Astrocyte (in vitro differentiated cells and primary cell): Measurements from ENCODE around the gene ATG101. TPM values are rescaled to one million over a fixed set of nuclear protein-coding genes. Genes with fewer than 3 reads are reported as not detected.

Source experiments
- DNase-seq: peaks from one replicate; pipeline ENCODE4 v3.0.0-alpha.2; 2010; ENCODE audit warnings: low read depth
- FAIRE-seq: peaks from 2 replicates; lab custom pipeline; 2011; peaks lifted over from hg19 to GRCh38; lab: Jason Lieb, UNC
- H2AFZ ChIP-seq: 2 replicates; pipeline ENCODE4 v1.6.0; 2012; ENCODE audit warnings: low read depth, low read length, inconsistent platforms
- H3K27ac ChIP-seq: 2 replicates; pipeline ENCODE4 v1.5.1; 2011; ENCODE audit warnings: low read depth, low read length, inconsistent platforms
- H3K27me3 ChIP-seq: 2 replicates; pipeline ENCODE4 v1.6.0; 2011; ENCODE audit warnings: low read length, inconsistent platforms; ENCODE audit not compliant: insufficient read depth
- H3K36me3 ChIP-seq: 2 replicates; pipeline ENCODE4 v1.5.1; 2011; ENCODE audit warnings: low read length, inconsistent platforms; ENCODE audit not compliant: insufficient read depth
- H3K4me1 ChIP-seq: 2 replicates; pipeline ENCODE4 v1.5.1; 2011; ENCODE audit warnings: low read length, inconsistent platforms; ENCODE audit not compliant: insufficient read depth
- H3K4me2 ChIP-seq: 2 replicates; pipeline ENCODE4 v1.6.0; 2012; ENCODE audit warnings: low read length, inconsistent platforms
- H3K4me3 ChIP-seq: 2 replicates; pipeline ENCODE4 v1.5.1; 2011; ENCODE audit warnings: low read depth, mild to moderate bottlenecking, low read length, inconsistent platforms; ENCODE audit not compliant: insufficient read depth
- H3K79me2 ChIP-seq: 2 replicates; pipeline ENCODE4 v1.6.0; 2012; ENCODE audit warnings: mild to moderate bottlenecking, low read length, inconsistent platforms; ENCODE audit not compliant: insufficient read depth
- H3K9ac ChIP-seq: 2 replicates; pipeline ENCODE4 v1.6.0; 2012; ENCODE audit warnings: mild to moderate bottlenecking, low read length, inconsistent platforms
- H3K9me3 ChIP-seq: 2 replicates; pipeline ENCODE4 v1.5.1; 2012; ENCODE audit warnings: low read depth, mild to moderate bottlenecking, low read length, inconsistent platforms; ENCODE audit not compliant: insufficient read depth
- H4K20me1 ChIP-seq: 2 replicates; pipeline ENCODE4 v1.6.0; 2012; ENCODE audit warnings: low read length, inconsistent platforms; ENCODE audit not compliant: insufficient read depth
- H3K27ac Mint-ChIP-seq: one replicate; pipeline ENCODE4 v1.8.0; 2021; ENCODE audit warnings: mild to moderate bottlenecking, mixed read lengths; ENCODE audit not compliant: unreplicated experiment
- H3K27me3 Mint-ChIP-seq: one replicate; pipeline ENCODE4 v1.8.0; 2021; ENCODE audit warnings: low read depth, mixed read lengths; ENCODE audit not compliant: unreplicated experiment
- H3K36me3 Mint-ChIP-seq: one replicate; pipeline ENCODE4 v1.8.0; 2021; ENCODE audit warnings: low read depth, mixed read lengths; ENCODE audit not compliant: unreplicated experiment
- H3K4me1 Mint-ChIP-seq: one replicate; pipeline ENCODE4 v1.8.0; 2021; ENCODE audit warnings: low read depth, mixed read lengths; ENCODE audit not compliant: unreplicated experiment
- H3K4me3 Mint-ChIP-seq: one replicate; pipeline ENCODE4 v1.8.0; 2021; ENCODE audit warnings: mild to moderate bottlenecking, moderate library complexity, mixed read lengths; ENCODE audit not compliant: unreplicated experiment
- H3K9me3 Mint-ChIP-seq: one replicate; pipeline ENCODE4 v1.8.0; 2021; ENCODE audit warnings: mild to moderate bottlenecking, mixed read lengths; ENCODE audit not compliant: unreplicated experiment
- CTCF ChIP-seq: IDR thresholded peaks from 2 replicates; pipeline ENCODE4 v1.5.1; 2011; ENCODE audit warnings: low read depth, mild to moderate bottlenecking, inconsistent platforms, low read length, moderate library complexity; ENCODE audit not compliant: insufficient read depth
- EZH2 ChIP-seq: IDR thresholded peaks from 2 replicates; pipeline ENCODE4 v1.6.1; 2012; ENCODE audit warnings: mild to moderate bottlenecking, low read length, inconsistent platforms; ENCODE audit not compliant: insufficient read depth
- total RNA-seq: library from RNA; stranded (reverse); gene quantifications from 2 replicates; pipeline ENCODE4 v1.2.1, GENCODE V29; 2021

Gene ATG101
- total RNA-seq, 1 donor from 2014 or later, result 54.2 TPM

- peak overlapping the region; percentile 89 for H3K27ac Mint-ChIP-seq
- no peaks in the 10 kb centered on the region for H3K27me3 ChIP-seq
- peak overlapping the region; percentile 89 for H3K27ac ChIP-seq
- no peaks in the 10 kb centered on the region for H3K36me3 Mint-ChIP-seq
- peak; percentile 20 for FAIRE-seq
- peak overlapping the region; percentile 49 for H3K4me3 ChIP-seq
- H3K36me3 ChIP-seq, result no peaks in the 10 kb centered on the region
- H4K20me1 ChIP-seq, result no peaks in the 10 kb centered on the region
- peaks cover 18% of the 10 kb centered on the region for H3K4me1 ChIP-seq
- no peaks in the 10 kb centered on the region for H3K79me2 ChIP-seq
- DNase-seq, result peak; percentile 96
- peaks cover 24% of the 10 kb centered on the region for H3K27me3 Mint-ChIP-seq
- no peaks in the 10 kb centered on the region for H3K9me3 ChIP-seq
- peaks cover 9% of the 10 kb centered on the region for H3K4me1 Mint-ChIP-seq
- peak overlapping the region; percentile 91 for H3K4me2 ChIP-seq
- peak overlapping the region; percentile 90 for H3K9ac ChIP-seq
- H3K9me3 Mint-ChIP-seq, result no peaks in the 10 kb centered on the region
- TF ChIP-seq EZH2 (no peak), CTCF (no peak)
- H2AFZ ChIP-seq, result peak overlapping the region; percentile 78
- peak overlapping the region; percentile 78 for H3K4me3 Mint-ChIP-seq
Observed at GRCh38 chr12:52032804-52033445, 36.9 kb upstream of the ATG101 start.

- H3K4me3 Mint-ChIP-seq, result peak overlapping the region; percentile 70
- peaks cover 9% of the 10 kb centered on the region for H3K4me1 Mint-ChIP-seq
- H3K36me3 Mint-ChIP-seq, result no peaks in the 10 kb centered on the region
- H3K4me1 ChIP-seq, result peaks cover 18% of the 10 kb centered on the region
- peak overlapping the region; percentile 90 for H3K9ac ChIP-seq
- H3K27ac Mint-ChIP-seq, result peak overlapping the region; percentile 87
- FAIRE-seq (no peak), DNase-seq (no peak)
- no peaks in the 10 kb centered on the region for H3K36me3 ChIP-seq
- H4K20me1 ChIP-seq, result peaks cover under 1% of the 10 kb centered on the region
- peaks cover 28% of the 10 kb centered on the region for H3K27me3 Mint-ChIP-seq
- H3K4me2 ChIP-seq, result peak overlapping the region; percentile 91
- H3K27ac ChIP-seq, result peak overlapping the region; percentile 89
- no peaks in the 10 kb centered on the region for H3K9me3 ChIP-seq
- TF ChIP-seq CTCF (no peak), EZH2 (no peak)
- peak overlapping the region; percentile 49 for H3K4me3 ChIP-seq
- no peaks in the 10 kb centered on the region for H3K9me3 Mint-ChIP-seq
- H2AFZ ChIP-seq, result peak overlapping the region; percentile 78
- no peaks in the 10 kb centered on the region for H3K79me2 ChIP-seq
- no peaks in the 10 kb centered on the region for H3K27me3 ChIP-seq
Observed at GRCh38 chr12:52033446-52034140, 36.2 kb upstream of the ATG101 start.
